Activated CD4-positive, alpha-beta T cell treated with anti-CD3 and anti-CD28 coated beads for 1 hour (primary cell): ENCODE data around the gene SAMD3.
"Not testable (repeated sequence)": the region's sequence is repeated elsewhere in the genome, so short reads cannot be mapped to it uniquely, and the experiment has no call there.

Experiments used
- DNase-seq: peaks from one replicate; pipeline ENCODE4 v3.0.0-alpha.2; 2020

SAMD3 gene

DNA sequence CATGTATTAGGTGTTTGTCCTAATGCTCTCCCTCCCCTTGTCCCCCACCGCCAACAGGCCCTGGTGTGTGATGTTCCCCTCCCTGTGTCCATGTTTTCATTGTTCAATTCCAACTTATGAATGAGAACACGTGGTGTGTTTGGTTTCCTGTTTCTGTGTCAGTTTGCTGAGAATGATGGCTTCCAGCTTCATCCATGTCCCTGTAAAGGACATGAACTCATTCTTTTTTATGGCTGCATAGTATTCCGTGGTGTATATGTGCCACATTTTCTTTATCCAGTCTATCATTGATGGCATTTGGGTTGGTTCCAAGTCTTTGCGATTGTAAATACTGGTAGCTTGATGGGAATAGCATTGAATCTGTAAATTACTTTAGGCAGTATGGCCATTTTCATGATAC is 52.6 kb downstream of the SAMD3 start:
- not testable (repeated sequence) for DNase-seq

DNA sequence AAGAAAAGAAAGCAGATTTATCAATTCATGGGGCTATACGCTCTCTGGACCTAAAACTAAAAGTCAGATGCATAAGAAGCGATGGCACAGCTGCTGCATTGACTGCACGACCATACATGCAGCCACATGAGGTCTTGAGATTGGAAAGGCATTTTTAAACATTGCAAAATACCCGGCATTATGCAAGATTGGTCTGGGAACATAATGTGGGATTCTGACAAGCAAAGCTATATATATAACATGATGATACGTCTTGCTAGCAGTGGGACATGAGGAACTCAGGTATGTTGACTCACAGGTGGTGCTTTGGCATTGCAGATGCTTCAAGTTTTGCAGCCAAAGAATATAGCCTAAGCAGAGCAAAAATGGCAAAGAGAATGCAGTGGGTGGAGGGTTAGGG is 55.1 kb downstream of the SAMD3 start:
- DNase-seq: no peak

GRCh38 chr6:130164251-130164650 is 58.5 kb downstream of the SAMD3 start:
- no peak for DNase-seq

DNA sequence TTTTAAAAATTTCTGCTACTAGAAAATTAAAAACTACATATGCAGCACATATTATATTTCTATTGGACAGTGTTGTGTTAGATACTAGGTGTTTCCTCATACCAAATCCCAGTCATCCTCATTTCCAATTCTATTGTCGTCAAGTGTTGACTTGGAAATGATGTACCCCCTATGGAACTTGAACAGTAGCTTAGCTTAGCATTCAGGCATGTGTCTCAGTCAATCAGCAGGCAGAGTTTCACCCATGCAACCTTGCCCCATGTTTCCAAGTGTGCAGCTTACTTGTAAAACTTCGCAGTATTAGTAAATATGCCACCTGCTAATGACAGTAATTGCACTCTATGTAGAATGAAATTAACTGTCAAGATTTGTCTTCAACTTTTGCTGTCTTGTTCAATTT is 59.5 kb downstream of the SAMD3 start:
- DNase-seq: no peak

DNA sequence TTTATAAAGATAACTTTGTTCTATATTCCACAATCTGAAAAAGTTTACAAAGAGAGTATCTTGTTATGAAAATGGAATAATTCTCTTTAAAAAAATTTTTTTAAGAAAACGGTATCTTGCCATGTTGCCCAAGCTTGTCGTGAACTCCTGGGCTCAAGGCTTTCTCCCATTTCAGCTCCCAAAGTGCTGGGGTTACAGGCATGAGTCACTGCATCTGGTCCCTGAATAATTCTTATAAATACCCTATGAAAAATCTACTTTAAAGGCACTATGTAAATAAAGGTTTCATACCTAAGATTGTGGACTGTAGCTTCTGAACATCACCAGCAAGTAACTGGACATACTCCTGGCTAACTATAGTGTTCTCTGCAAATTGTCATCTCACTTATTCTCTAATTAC is 60.3 kb downstream of the SAMD3 start:
- DNase-seq: no peak

DNA sequence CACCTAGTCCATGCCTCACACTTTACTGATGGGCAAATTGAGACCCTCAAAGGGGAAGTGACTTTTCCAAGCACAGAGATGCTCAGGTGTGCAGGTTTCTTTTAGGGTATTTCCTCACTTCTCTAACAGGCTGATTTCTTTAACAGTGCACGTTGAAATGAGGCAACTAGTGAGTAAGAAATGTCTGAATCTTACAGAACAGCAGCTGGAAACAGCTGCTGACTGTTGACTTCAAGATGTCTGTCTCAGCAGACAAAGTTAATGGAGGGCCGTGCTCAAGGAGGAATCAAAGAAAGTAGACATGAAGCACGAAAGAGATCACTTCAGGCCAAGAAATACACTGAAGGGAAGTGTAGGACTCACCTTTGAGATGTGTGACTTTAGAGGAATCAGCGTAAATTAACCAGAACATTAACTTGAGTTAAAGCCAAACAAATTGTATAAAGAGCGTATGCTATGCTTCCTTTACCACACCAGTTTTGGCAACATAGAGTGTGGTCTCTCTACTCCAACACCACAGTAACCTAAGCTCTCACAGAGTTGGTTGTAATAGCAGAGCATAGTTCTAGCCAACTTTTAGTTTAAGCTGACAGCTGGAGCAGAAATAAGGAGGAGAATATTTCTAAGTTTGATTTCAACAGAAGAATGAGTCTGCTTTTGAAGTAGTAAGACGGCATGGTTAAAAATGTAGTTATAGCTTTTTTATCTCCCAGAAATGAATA is 60.9 kb downstream of the SAMD3 start:
- no peak for DNase-seq

GRCh38 chr6:130159956-130160355 is 62.8 kb downstream of the SAMD3 start:
- DNase-seq: no peak

- DNase-seq: no peak
Measured at GRCh38 chr6:130158548-130158947, 64.2 kb downstream of the SAMD3 start.

DNA sequence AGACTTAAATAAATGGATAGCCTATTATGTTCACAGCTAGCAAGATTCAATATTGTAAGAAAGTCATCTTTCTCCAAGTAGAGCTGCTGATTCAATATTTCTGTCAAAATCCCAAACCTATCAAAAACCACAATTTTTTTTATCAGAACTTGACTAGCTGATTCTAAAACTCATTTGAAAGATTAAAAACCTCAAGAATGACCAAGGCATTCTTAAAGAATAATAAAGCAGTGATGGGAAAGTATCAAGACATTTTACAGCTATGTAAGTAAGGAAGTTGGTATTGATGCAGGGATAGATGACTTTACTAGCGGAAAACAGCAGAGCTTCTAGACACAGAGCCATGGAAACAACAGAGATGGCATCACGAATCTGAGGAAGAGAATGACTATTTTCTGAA is 64.7 kb downstream of the SAMD3 start:
- no peak for DNase-seq

DNA sequence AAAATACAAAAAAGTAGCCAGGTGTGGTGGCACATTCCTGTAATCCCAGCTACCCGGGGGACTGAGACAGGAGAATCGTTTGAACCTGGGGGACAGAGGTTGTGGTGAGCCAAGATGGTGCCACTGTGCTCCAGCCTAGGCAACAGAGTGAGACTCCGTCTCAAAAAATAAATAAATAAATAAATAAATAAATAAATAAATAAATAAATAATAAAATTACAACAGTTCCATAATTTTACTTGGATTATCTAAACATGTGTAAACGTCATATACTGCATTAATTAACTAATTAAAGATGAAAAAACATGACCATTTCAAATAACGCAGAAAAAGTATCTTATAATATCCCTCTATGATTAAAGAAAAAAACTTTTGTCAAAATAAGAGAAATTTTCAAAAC is 65.8 kb downstream of the SAMD3 start:
- DNase-seq: no peak

- no peak for DNase-seq
Measured at GRCh38 chr6:130152908-130153510, 69.7 kb downstream of the SAMD3 start.

- DNase-seq: no peak
Measured at GRCh38 chr6:130150906-130151305, 71.8 kb downstream of the SAMD3 start.

GRCh38 chr6:130149016-130149415 is 73.7 kb downstream of the SAMD3 start:
- DNase-seq: not testable (repeated sequence)

GRCh38 chr6:130148181-130148580 is 74.6 kb downstream of the SAMD3 start:
- DNase-seq: no peak

DNA sequence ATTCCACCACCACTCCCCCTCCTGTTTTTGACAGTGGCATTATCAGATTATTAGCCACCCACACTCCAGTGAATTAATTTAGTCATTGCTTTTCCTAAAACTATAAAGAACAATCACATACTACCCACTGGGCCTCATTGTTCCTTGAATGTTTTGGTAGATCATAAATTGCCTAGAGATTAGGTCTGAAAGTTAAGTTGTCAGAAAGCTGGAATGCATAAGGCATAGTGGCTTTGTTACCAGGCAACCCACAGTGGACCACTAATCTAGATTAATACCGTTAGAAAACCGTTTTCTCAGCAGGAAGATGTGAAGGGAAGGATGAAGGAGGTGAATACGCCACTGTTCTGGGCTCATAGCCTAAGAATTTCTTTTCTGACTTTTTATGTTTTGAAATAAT is 75.6 kb downstream of the SAMD3 start:
- no peak for DNase-seq

- no peak for DNase-seq
Measured at GRCh38 chr6:130143709-130144108, 79.0 kb downstream of the SAMD3 start.

GRCh38 chr6:130140084-130140483 is 82.7 kb downstream of the SAMD3 start:
- DNase-seq: no peak

DNA sequence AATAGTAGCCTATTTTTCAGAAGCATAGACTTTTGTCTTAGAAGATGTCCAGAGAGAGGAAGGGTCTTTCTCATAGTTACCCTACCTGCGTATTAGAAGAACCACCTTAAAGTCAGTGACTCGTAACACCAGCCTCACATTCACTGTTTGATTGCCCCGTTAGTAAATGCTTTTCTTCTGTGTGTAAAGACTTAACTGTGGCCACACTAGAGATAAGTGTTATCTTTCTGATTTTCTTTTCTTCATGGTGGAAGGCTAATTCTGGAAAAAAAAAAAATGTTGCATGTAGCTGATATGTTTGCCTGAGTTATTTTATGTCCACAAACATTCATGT is 83.9 kb downstream of the SAMD3 start:
- DNase-seq: no peak

GRCh38 chr6:130138116-130138908 is 84.4 kb downstream of the SAMD3 start:
- no peak for DNase-seq

DNA sequence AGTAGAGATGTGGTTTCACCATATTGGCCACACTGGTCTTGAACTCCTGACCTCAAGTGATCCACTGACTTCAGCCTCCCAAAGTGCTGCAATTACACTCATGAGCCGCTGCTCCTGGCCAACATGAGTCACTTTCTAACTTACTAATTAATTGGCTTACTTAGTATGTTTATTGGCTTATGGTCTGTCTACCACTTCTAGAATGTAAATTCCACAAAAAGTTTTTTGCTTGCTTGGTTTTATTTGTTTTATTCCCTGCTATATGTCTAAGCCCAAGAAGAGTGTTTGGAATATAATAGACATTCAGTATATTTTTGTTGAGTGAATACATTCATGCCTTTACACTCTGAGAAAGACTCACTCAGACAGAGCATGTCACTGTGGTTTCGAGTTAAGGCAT is 86.0 kb downstream of the SAMD3 start:
- DNase-seq: no peak

- no peak for DNase-seq
Measured at GRCh38 chr6:130134582-130134981, 88.2 kb downstream of the SAMD3 start.

- DNase-seq: no peak
Measured at GRCh38 chr6:130132286-130132701, 90.5 kb downstream of the SAMD3 start.

DNA sequence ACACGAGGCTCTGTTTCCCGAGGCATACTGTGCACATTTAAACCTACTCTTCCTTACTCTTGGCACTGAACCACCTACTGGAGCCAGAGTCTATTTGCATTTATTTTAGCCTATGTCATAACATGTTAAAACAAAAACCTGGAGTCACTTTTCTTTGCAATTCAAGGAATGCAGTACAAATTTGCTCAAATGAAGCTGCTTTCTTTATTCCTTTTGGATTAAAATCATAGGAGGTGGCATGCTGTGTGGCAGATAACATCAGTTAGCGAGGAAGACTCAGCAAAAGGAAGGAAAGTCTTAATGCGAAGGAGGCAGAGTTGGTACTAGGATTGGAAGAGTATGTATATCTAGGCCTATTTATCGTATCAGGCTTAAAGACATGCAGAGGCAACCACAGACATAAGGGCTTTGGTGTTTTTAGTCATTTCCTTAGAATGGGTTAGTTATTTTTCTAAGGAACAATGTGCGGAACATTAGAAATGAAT is 92.9 kb downstream of the SAMD3 start:
- DNase-seq: no peak

GRCh38 chr6:130128326-130128725 is 94.4 kb downstream of the SAMD3 start:
- no peak for DNase-seq
